ENCODE results near the gene MAPK8IP2. TPM values are rescaled to one million over a fixed set of nuclear protein-coding genes. Genes with fewer than 3 reads are reported as not detected.

MAPK8IP2 gene
- total and polyA plus RNA-seq, 2 of the 13 experiments (the other 11 are each of a cell fraction or from before 2014, with no cell fraction given) = 1.3 to 2.6 TPM

DNA sequence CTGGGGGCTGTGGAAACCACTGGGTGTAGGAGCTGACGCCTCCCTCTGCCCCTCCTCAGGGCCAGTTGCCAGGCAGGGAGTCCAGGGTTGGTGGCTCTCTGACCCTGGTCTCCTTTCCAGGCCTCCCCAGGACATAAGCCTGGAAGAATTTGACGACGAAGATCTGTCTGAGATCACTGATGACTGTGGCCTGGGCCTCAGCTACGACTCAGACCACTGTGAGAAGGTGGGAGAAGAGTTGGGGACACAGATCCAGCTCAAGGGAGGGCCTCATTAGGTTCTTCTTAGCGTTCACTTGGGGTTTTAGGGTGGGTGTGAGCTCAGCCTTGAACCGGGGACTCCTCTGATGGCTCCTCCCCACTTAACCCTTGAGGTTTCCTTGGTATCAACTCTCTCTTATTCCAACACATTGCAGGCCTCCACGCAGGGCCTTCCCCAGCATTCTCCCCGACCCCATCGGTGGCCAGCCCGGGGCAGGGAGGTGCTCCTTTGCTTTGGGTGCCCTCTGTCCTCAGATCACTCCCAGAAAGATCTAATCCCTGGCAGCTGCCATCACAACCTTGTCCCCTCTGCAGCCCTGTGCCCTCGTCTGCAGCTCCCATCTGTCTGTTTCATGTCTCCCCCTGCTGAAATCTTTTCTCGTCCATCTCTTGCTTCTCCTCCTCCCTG lies 1.2 kb downstream of the MAPK8IP2 start (continued):
- TF ChIP-seq PBX2 (CRISPR knock-in tag; IDR thresholded peaks at IDR 0.05) (no peak), RCOR2 (CRISPR knock-in tag; IDR thresholded peaks at IDR 0.05) (no peak), PRMT3 (CRISPR knock-in tag; IDR thresholded peaks at IDR 0.05; ENCODE audit: borderline replicate concordance, low read depth) (no peak), ZNF446 (CRISPR knock-in tag; IDR thresholded peaks at IDR 0.05) (no peak), ZNF709 (CRISPR knock-in tag; IDR thresholded peaks at IDR 0.05) (no peak)
- TF ChIP-seq, protein P1, sequence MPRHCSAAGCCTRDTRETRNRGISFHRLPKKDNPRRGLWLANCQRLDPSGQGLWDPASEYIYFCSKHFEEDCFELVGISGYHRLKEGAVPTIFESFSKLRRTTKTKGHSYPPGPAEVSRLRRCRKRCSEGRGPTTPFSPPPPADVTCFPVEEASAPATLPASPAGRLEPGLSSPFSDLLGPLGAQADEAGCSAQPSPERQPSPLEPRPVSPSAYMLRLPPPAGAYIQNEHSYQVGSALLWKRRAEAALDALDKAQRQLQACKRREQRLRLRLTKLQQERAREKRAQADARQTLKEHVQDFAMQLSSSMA (CRISPR knock-in tag; IDR thresholded peaks at IDR 0.05) = no peak
- TF ChIP-seq, protein P2, sequence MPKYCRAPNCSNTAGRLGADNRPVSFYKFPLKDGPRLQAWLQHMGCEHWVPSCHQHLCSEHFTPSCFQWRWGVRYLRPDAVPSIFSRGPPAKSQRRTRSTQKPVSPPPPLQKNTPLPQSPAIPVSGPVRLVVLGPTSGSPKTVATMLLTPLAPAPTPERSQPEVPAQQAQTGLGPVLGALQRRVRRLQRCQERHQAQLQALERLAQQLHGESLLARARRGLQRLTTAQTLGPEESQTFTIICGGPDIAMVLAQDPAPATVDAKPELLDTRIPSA (CRISPR knock-in tag; IDR thresholded peaks at IDR 0.05; ENCODE audit: borderline replicate concordance) = no peak

DNA sequence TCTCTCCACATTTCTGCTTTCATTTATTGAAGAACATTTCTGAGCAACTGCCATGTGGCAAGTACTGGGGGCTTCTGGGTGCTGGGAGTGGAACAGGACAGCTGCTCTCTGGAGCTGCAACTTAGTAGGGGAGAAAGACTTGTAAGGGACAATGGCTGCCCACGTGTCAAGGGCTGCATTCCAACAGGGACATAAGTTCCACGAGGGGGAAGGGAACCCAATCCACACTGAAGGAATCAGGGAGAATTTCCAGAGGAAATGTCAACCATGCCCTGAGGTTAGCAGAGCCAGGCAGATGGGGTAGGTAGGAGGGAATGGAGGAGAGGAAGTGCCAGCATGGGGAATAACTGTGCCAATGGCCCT lies 1.7 kb downstream of the MAPK8IP2 start:
- intact Hi-C loops (cut with micrococcal nuclease; ENCODE audit: unreplicated experiment) (no loop called here), in situ Hi-C loops (cut with HindIII; ENCODE audit: extremely low pct_ligation_motif_present, low pct_unique_long_range_greater_than_20kb) (no loop called here)
- Histone ChIP-seq H3K4me3 (replicated peaks in 1 of 3; ENCODE audit: insufficient read depth in 1 of 3, low read depth in 2 of 3, low read length in 3 of 3) (no peak overlapping the region), H3K36me3 (replicated peaks in 1 of 2; ENCODE audit: control insufficient read depth in 1 of 2, insufficient read depth in 2 of 2, low read length in 2 of 2) (no peaks in the 10 kb centered on the region), H3K4me2 (ENCODE audit: low read depth, low read length) (no peak overlapping the region), H3K27me3 (ENCODE audit: control insufficient read depth in 1 of 2, insufficient read depth in 2 of 2, low read length in 2 of 2) (peaks cover 0 to 2% of the 10 kb centered on the region in 2 experiments; a peak in 2 of 5 replicates), H3K9me3 (ENCODE audit: low read length) (no peaks in the 10 kb centered on the region), H3K79me2 (ENCODE audit: insufficient read depth, low read length) (no peaks in the 10 kb centered on the region), H2AFZ (ENCODE audit: low read length) (no peak overlapping the region), H3K4me1 (ENCODE audit: insufficient read depth, low read length) (peaks cover 15% of the 10 kb centered on the region), H4K20me1 (ENCODE audit: insufficient read depth, low read length) (no peaks in the 10 kb centered on the region; the same call in 1 of the 2 replicates), H3K9ac (ENCODE audit: insufficient read depth, low read depth, low read length) (no peak overlapping the region), H3K27ac (ENCODE audit: extremely low read length, insufficient read depth, low read length) (no peak overlapping the region)
- 11% methylated on average over 2 of the region's 2 CpGs for WGBS (ENCODE audit: low lambda C conversion rate)
- ATAC-seq (no peak), DNase-seq (ENCODE audit: low spot score) (no peak), FAIRE-seq (no peak)
- ChIA-PET POLR2A (interaction anchor here (1.1 kb wide), 1 partner anchor 20 kb away, joined by 4 read pairs; the partner anchor contains the start of gene CHKB), CTCF (ENCODE audit: low intra/inter-chr PET ratio, low total read pairs) (no interaction called here)
- BruUV-seq (replicated peaks) = no TSS peak
- TF ChIP-seq TBP (CRISPR knock-in tag; IDR thresholded peaks at IDR 0.05) (no peak), ZNF432 (CRISPR knock-in tag; IDR thresholded peaks at IDR 0.05; ENCODE audit: borderline replicate concordance) (no peak), ZNF12 (CRISPR knock-in tag; IDR thresholded peaks at IDR 0.05) (no peak), MYNN (CRISPR knock-in tag; IDR thresholded peaks at IDR 0.05; ENCODE audit: low read depth) (no peak), ZNF678 (CRISPR knock-in tag; IDR thresholded peaks at IDR 0.05) (no peak), TAF15 (IDR thresholded peaks at IDR 0.05; ENCODE audit: low read depth, low read length, poor library complexity, severe bottlenecking) (no peak), ZSCAN29 (CRISPR knock-in tag; conservative IDR thresholded peaks at IDR 0.05) (no peak), XRCC5 (optimal IDR thresholded peaks at IDR 0.05; ENCODE audit: low read length) (no peak), ZNF607 (CRISPR knock-in tag; IDR thresholded peaks at IDR 0.05; ENCODE audit: borderline replicate concordance) (no peak), CHD2 (IDR thresholded peaks at IDR 0.05; ENCODE audit: low read depth, low read length) (no peak), HMGXB4 (CRISPR knock-in tag; IDR thresholded peaks at IDR 0.05; ENCODE audit: borderline replicate concordance in 1 of 2, low read depth in 1 of 2) (no peak), NFRKB (IDR thresholded peaks at IDR 0.05) (no peak), RARA (CRISPR knock-in tag; IDR thresholded peaks at IDR 0.05) (no peak)
